Mesenchymal stem cell (in vitro differentiated cells and primary cell): ENCODE data around the gene ZNF592.
A peak's percentile ranks its signal among the peaks of the same experiment; 100 is the strongest.

ENCODE experiments used
- DNase-seq: peaks from one replicate; pipeline ENCODE4 v3.0.0-alpha.2; 2013
- H2AFZ ChIP-seq: one replicate; pipeline ENCODE4 v1.6.1; 2013; ENCODE audit warnings: low read depth, mild to moderate bottlenecking, control low read depth, inconsistent platforms, low read length, moderate library complexity
- H2AK5ac ChIP-seq: 2 replicates; pipeline ENCODE4 v1.6.1; 2013; ENCODE audit warnings: low read length, moderate library complexity, mild to moderate bottlenecking, inconsistent platforms; ENCODE audit not compliant: severe bottlenecking
- H2BK120ac ChIP-seq: one replicate; pipeline ENCODE4 v1.6.1; 2013; ENCODE audit warnings: low read depth, mild to moderate bottlenecking, inconsistent platforms, low read length, moderate library complexity
- H2BK12ac ChIP-seq, 2 experiments: one replicate each; pipeline ENCODE4 v1.6.1; 2013; ENCODE audit warnings: inconsistent platforms in 2 of 2, low read length in 2 of 2, mild to moderate bottlenecking in 2 of 2, moderate library complexity in 2 of 2, control low read depth in 1 of 2
- H2BK15ac ChIP-seq: one replicate; pipeline ENCODE4 v1.6.1; 2013; ENCODE audit warnings: mild to moderate bottlenecking, low read depth, inconsistent platforms; ENCODE audit not compliant: poor library complexity, severe bottlenecking
- H2BK5ac ChIP-seq: 2 replicates; pipeline ENCODE4 v1.6.1; 2013; ENCODE audit warnings: low read depth, mild to moderate bottlenecking, low read length, control low read depth, inconsistent platforms; ENCODE audit not compliant: poor library complexity, severe bottlenecking
- H3K14ac ChIP-seq, 2 experiments: one replicate each; pipeline ENCODE4 v1.6.1; 2013; ENCODE audit warnings: inconsistent platforms in 2 of 2, low read length in 2 of 2, control low read depth in 1 of 2, mild to moderate bottlenecking in 1 of 2, moderate library complexity in 1 of 2
- H3K18ac ChIP-seq, 2 experiments: one replicate each; pipeline ENCODE4 v1.6.1; 2013; ENCODE audit warnings: inconsistent platforms in 2 of 2, low read length in 2 of 2, control low read depth in 1 of 2, low read depth in 1 of 2, mild to moderate bottlenecking in 1 of 2
- H3K23ac ChIP-seq, 2 experiments: one replicate each; pipeline ENCODE4 v1.6.1; 2013; ENCODE audit warnings: inconsistent platforms in 2 of 2, low read length in 2 of 2, mild to moderate bottlenecking in 2 of 2, moderate library complexity in 2 of 2, control low read depth in 1 of 2
- H3K27ac ChIP-seq: 2 replicates; pipeline ENCODE4 v1.5.1; 2013; ENCODE audit warnings: mild to moderate bottlenecking, moderate library complexity, low read length, control low read depth, inconsistent platforms; ENCODE audit not compliant: poor library complexity, severe bottlenecking
- H3K27me3 ChIP-seq, 2 experiments: 2 replicates each; pipeline versions ENCODE4 v1.6.1 to v1.7.0; 2013; ENCODE audit warnings: low read length in 2 of 2, mild to moderate bottlenecking in 2 of 2, moderate library complexity in 2 of 2, control low read depth in 1 of 2, inconsistent platforms in 1 of 2; ENCODE audit not compliant: control insufficient read depth in 1 of 2, insufficient read depth in 1 of 2
- H3K36me3 ChIP-seq, 2 experiments: 2 replicates each; pipeline versions ENCODE4 v1.6.1 to v1.7.0; 2013; ENCODE audit warnings: low read length in 2 of 2, control low read depth in 1 of 2, inconsistent platforms in 1 of 2, low read depth in 1 of 2, mild to moderate bottlenecking in 1 of 2; ENCODE audit not compliant: insufficient read depth in 2 of 2, control insufficient read depth in 1 of 2
- H3K4ac ChIP-seq, 2 experiments: one replicate each; pipeline ENCODE4 v1.6.1; 2013; ENCODE audit warnings: inconsistent platforms in 2 of 2, low read length in 2 of 2, mild to moderate bottlenecking in 2 of 2, moderate library complexity in 2 of 2, control low read depth in 1 of 2, low read depth in 1 of 2
- H3K4me1 ChIP-seq: 2 replicates; pipeline ENCODE4 v1.6.1; 2013; ENCODE audit warnings: low read depth, low read length, control low read depth; ENCODE audit not compliant: control insufficient read depth, insufficient read depth
- H3K4me2 ChIP-seq: 2 replicates; pipeline ENCODE4 v1.6.1; 2013; ENCODE audit warnings: low read length, mild to moderate bottlenecking, inconsistent platforms; ENCODE audit not compliant: poor library complexity, severe bottlenecking
- H3K4me3 ChIP-seq, 2 experiments: 2 replicates each; pipeline versions ENCODE4 v1.5.1 to v1.7.0; 2013; ENCODE audit warnings: low read length in 2 of 2, mild to moderate bottlenecking in 2 of 2, control low read depth in 1 of 2, low read depth in 1 of 2; ENCODE audit not compliant: insufficient read depth in 1 of 2
- H3K79me1 ChIP-seq: replicated peaks from 2 replicates; pipeline ENCODE4 v1.6.1; 2013; ENCODE audit warnings: mild to moderate bottlenecking, control low read depth, low read length, inconsistent platforms; ENCODE audit not compliant: poor library complexity, severe bottlenecking
- H3K9ac ChIP-seq: 2 replicates; pipeline ENCODE4 v1.7.0; 2013; ENCODE audit warnings: mild to moderate bottlenecking, low read length, moderate library complexity
- H3K9me3 ChIP-seq: 2 replicates; pipeline ENCODE4 v1.7.0; 2013; ENCODE audit warnings: mild to moderate bottlenecking, low read length; ENCODE audit not compliant: control insufficient read depth
- H4K8ac ChIP-seq: one replicate; pipeline ENCODE4 v1.6.1; 2013; ENCODE audit warnings: inconsistent platforms, mild to moderate bottlenecking, low read length, moderate library complexity
- H4K91ac ChIP-seq: one replicate; pipeline ENCODE4 v1.6.1; 2013; ENCODE audit warnings: mild to moderate bottlenecking, low read length, inconsistent platforms
- WGBS: methylation state at CpG from one replicate; pipeline ENCODE4 v1.1.7; 2013; ENCODE audit warnings: mixed read lengths; 5-methylcytosine and 5-hydroxymethylcytosine counted together

Gene ZNF592

GRCh38 chr15:84703808-84704207, 44.6 kb upstream of the ZNF592 start:
- Histone ChIP-seq H3K4me3 (no peak overlapping the region), H3K4ac (no peak overlapping the region), H3K27ac (no peak overlapping the region), H3K14ac (no peak overlapping the region), H4K8ac (no peak overlapping the region), H3K4me1 (peaks cover 3% of the 10 kb centered on the region), H2BK120ac (no peak overlapping the region), H3K18ac (no peak overlapping the region), H2AK5ac (no peak overlapping the region), H3K9me3 (no peaks in the 10 kb centered on the region), H3K23ac (no peak overlapping the region), H3K4me2 (no peak overlapping the region), H2BK5ac (no peak overlapping the region), H3K36me3 (peaks cover 0 to 18% of the 10 kb centered on the region in 2 experiments), H2AFZ (no peak overlapping the region), H3K9ac (no peak overlapping the region), H3K27me3 (no peaks in the 10 kb centered on the region), H3K79me1 (peaks cover 8% of the 10 kb centered on the region), H2BK15ac (no peak overlapping the region), H4K91ac (no peak overlapping the region), H2BK12ac (no peak overlapping the region)
- no peak for DNase-seq
- 98% methylated on average over 4 of the region's 5 CpGs for WGBS

GRCh38 chr15:84714372-84714771, 34.0 kb upstream of the ZNF592 start:
- Histone ChIP-seq H2BK15ac (no peak overlapping the region), H3K4me1 (peaks cover 2% of the 10 kb centered on the region), H3K9ac (peak overlapping the region; percentile 92), H4K8ac (no peak overlapping the region), H2AK5ac (no peak overlapping the region), H3K36me3 (peaks cover 10 to 14% of the 10 kb centered on the region in 2 experiments), H3K27ac (no peak overlapping the region), H2BK5ac (no peak overlapping the region), H3K27me3 (no peaks in the 10 kb centered on the region), H2BK12ac (no peak overlapping the region), H3K4ac (no peak overlapping the region), H3K23ac (no peak overlapping the region), H3K14ac (no peak overlapping the region), H2BK120ac (no peak overlapping the region), H3K4me2 (peak overlapping the region; percentile 86), H4K91ac (no peak overlapping the region), H3K4me3 (peak overlapping the region in 1 of 2 experiments; percentile 96), H2AFZ (no peak overlapping the region), H3K18ac (no peak overlapping the region), H3K79me1 (peaks cover 4% of the 10 kb centered on the region), H3K9me3 (no peaks in the 10 kb centered on the region)
- DNase-seq = no peak
- 90% methylated on average over 1 of the region's 5 CpGs for WGBS

- Histone ChIP-seq H2BK120ac (no peak overlapping the region), H2AK5ac (no peak overlapping the region), H3K23ac (no peak overlapping the region), H3K9me3 (no peaks in the 10 kb centered on the region), H2BK15ac (no peak overlapping the region), H4K91ac (no peak overlapping the region), H4K8ac (no peak overlapping the region), H2BK12ac (no peak overlapping the region), H3K4me1 (peaks cover 2% of the 10 kb centered on the region), H3K4me3 (peak overlapping the region; percentile 93 to 96), H3K9ac (peak overlapping the region; percentile 92), H2BK5ac (no peak overlapping the region), H3K27ac (no peak overlapping the region), H3K79me1 (peaks cover 4% of the 10 kb centered on the region), H3K4me2 (peak overlapping the region; percentile 86), H2AFZ (no peak overlapping the region), H3K27me3 (no peaks in the 10 kb centered on the region), H3K4ac (no peak overlapping the region), H3K14ac (no peak overlapping the region), H3K36me3 (peaks cover 10% of the 10 kb centered on the region in 2 experiments), H3K18ac (no peak overlapping the region)
- no peak for DNase-seq
- 64% methylated on average over 3 of the region's 3 CpGs for WGBS
Observed at GRCh38 chr15:84714821-84715220, 33.6 kb upstream of the ZNF592 start.

- no peak overlapping the region for H2BK12ac ChIP-seq
- peak overlapping the region; percentile 86 for H3K4me2 ChIP-seq
- peak overlapping the region; percentile 47 for H2BK5ac ChIP-seq
- no peak overlapping the region for H4K91ac ChIP-seq
- H3K9me3 ChIP-seq = no peaks in the 10 kb centered on the region
- peak; percentile 60 for DNase-seq
- peaks cover 4% of the 10 kb centered on the region for H3K79me1 ChIP-seq
- peak overlapping the region; percentile 92 for H3K9ac ChIP-seq
- H3K18ac ChIP-seq = peak overlapping the region; percentile 35 to 97
- H3K27ac ChIP-seq = peak overlapping the region; percentile 90
- peak overlapping the region; percentile 93 to 96 for H3K4me3 ChIP-seq
- no peak overlapping the region for H3K23ac ChIP-seq
- H3K36me3 ChIP-seq = peaks cover 6 to 7% of the 10 kb centered on the region in 2 experiments
- H3K4me1 ChIP-seq = peaks cover 2% of the 10 kb centered on the region
- H4K8ac ChIP-seq = peak overlapping the region; percentile 32
- H2AFZ ChIP-seq = peak overlapping the region; percentile 85
- no peak overlapping the region for H2AK5ac ChIP-seq
- no peak overlapping the region for H3K14ac ChIP-seq
- peak overlapping the region in 1 of 2 experiments; percentile 82 for H3K4ac ChIP-seq
- peak overlapping the region; percentile 39 for H2BK120ac ChIP-seq
- under 1% methylated on average over 36 of the region's 36 CpGs for WGBS
- H3K27me3 ChIP-seq = no peaks in the 10 kb centered on the region
- peak overlapping the region; percentile 75 for H2BK15ac ChIP-seq
Observed at GRCh38 chr15:84715441-84716035, 32.9 kb upstream of the ZNF592 start.
